ENCODE measurements around the gene ARHGAP23. TPM values are rescaled to one million over a fixed set of nuclear protein-coding genes. Genes with fewer than 3 reads are reported as not detected.

The ARHGAP23 gene
- polyA plus RNA-seq, 1 donor (not counting 4 experiments of a cell fraction or from before 2014, with no cell fraction given): 6.1 TPM

- H3K9me1 ChIP-seq (ENCODE audit: control insufficient read depth, extremely low read depth, insufficient read depth, low read length): no peaks in the 10 kb centered on the region
- FAIRE-seq (no peak), DNase-seq (ENCODE audit: low read depth, low spot score) (no peak)
- H3K4me1 ChIP-seq (ENCODE audit: control insufficient read depth, extremely low read depth, insufficient read depth, low read length): no peaks in the 10 kb centered on the region
- H3K27me3 ChIP-seq (ENCODE audit: control insufficient read depth, extremely low read depth, insufficient read depth, low read length): no peaks in the 10 kb centered on the region
- no peaks in the 10 kb centered on the region for H3K9me3 ChIP-seq (ENCODE audit: control insufficient read depth, low read depth, low read length)
- no peak overlapping the region for H2AFZ ChIP-seq (ENCODE audit: control insufficient read depth, low read length)
- no peak overlapping the region for H3K27ac ChIP-seq (ENCODE audit: control insufficient read depth, insufficient read depth, low read length)
- dilution Hi-C loops (cut with MboI; ENCODE audit: extremely low pct_ligation_motif_present, low sequenced_read_pairs): no loop called here
- H3K4me3 ChIP-seq (ENCODE audit: control insufficient read depth in 2 of 3, extremely low read depth in 1 of 3, insufficient read depth in 2 of 3, low read depth in 1 of 3, low read length in 3 of 3): no peak overlapping the region
- no peak overlapping the region for H3K9ac ChIP-seq (ENCODE audit: control insufficient read depth, extremely low read depth, insufficient read depth, low read length)
- H4K20me1 ChIP-seq (ENCODE audit: control insufficient read depth, extremely low read depth, insufficient read depth, low read length): no peaks in the 10 kb centered on the region
- peaks cover 3 to 9% of the 10 kb centered on the region in 2 experiments for H3K36me3 ChIP-seq (ENCODE audit: control insufficient read depth in 2 of 2, extremely low read depth in 1 of 2, insufficient read depth in 2 of 2, low read length in 2 of 2)
- no peaks in the 10 kb centered on the region for H3K79me2 ChIP-seq (ENCODE audit: control insufficient read depth, insufficient read depth, low read length)
- peak in 2 of 3 experiments; percentile 42 to 51 for TF ChIP-seq CTCF (optimal IDR thresholded peaks at IDR 0.05 in 1 of 3, IDR thresholded peaks at IDR 0.05 in 1 of 3, conservative IDR thresholded peaks at IDR 0.05 in 1 of 3; ENCODE audit: extremely low read depth in 1 of 3, insufficient read depth in 2 of 3, low read length in 3 of 3)
- no peak for TF ChIP-seq EZH2 (IDR thresholded peaks at IDR 0.05; ENCODE audit: low read length)
- no peak overlapping the region for H3K4me2 ChIP-seq (ENCODE audit: control insufficient read depth, extremely low read depth, insufficient read depth, low read depth, low read length)
These were observed 25.4 kb upstream of the ARHGAP23 start for GRCh38 chr17:38402897-38403296.

GRCh38 chr17:38403491-38403890, 24.8 kb upstream of the ARHGAP23 start:
- no peak for FAIRE-seq
- no peaks in the 10 kb centered on the region for H3K4me1 ChIP-seq (ENCODE audit: control insufficient read depth, extremely low read depth, insufficient read depth, low read length)
- no peaks in the 10 kb centered on the region for H3K27me3 ChIP-seq (ENCODE audit: control insufficient read depth, extremely low read depth, insufficient read depth, low read length)
- no peaks in the 10 kb centered on the region for H3K9me1 ChIP-seq (ENCODE audit: control insufficient read depth, extremely low read depth, insufficient read depth, low read length)
- no peak overlapping the region for H3K4me2 ChIP-seq (ENCODE audit: control insufficient read depth, extremely low read depth, insufficient read depth, low read depth, low read length)
- no peak overlapping the region for H3K9ac ChIP-seq (ENCODE audit: control insufficient read depth, extremely low read depth, insufficient read depth, low read length)
- dilution Hi-C loops (cut with MboI; ENCODE audit: extremely low pct_ligation_motif_present, low sequenced_read_pairs): no loop called here
- no peak overlapping the region for H2AFZ ChIP-seq (ENCODE audit: control insufficient read depth, low read length)
- H3K36me3 ChIP-seq (ENCODE audit: control insufficient read depth in 2 of 2, extremely low read depth in 1 of 2, insufficient read depth in 2 of 2, low read length in 2 of 2): peaks cover 3 to 9% of the 10 kb centered on the region in 2 experiments
- no peak for DNase-seq (ENCODE audit: low read depth, low spot score)
- H3K9me3 ChIP-seq (ENCODE audit: control insufficient read depth, low read depth, low read length): no peaks in the 10 kb centered on the region
- no peak overlapping the region for H3K4me3 ChIP-seq (ENCODE audit: control insufficient read depth in 2 of 3, extremely low read depth in 1 of 3, insufficient read depth in 2 of 3, low read depth in 1 of 3, low read length in 3 of 3)
- TF ChIP-seq CTCF (optimal IDR thresholded peaks at IDR 0.05 in 1 of 3, IDR thresholded peaks at IDR 0.05 in 1 of 3, conservative IDR thresholded peaks at IDR 0.05 in 1 of 3; ENCODE audit: extremely low read depth in 1 of 3, insufficient read depth in 2 of 3, low read length in 3 of 3) (no peak), EZH2 (IDR thresholded peaks at IDR 0.05; ENCODE audit: low read length) (no peak)
- H3K79me2 ChIP-seq (ENCODE audit: control insufficient read depth, insufficient read depth, low read length): no peaks in the 10 kb centered on the region
- no peaks in the 10 kb centered on the region for H4K20me1 ChIP-seq (ENCODE audit: control insufficient read depth, extremely low read depth, insufficient read depth, low read length)
- no peak overlapping the region for H3K27ac ChIP-seq (ENCODE audit: control insufficient read depth, insufficient read depth, low read length)

All from keratinocyte (primary cell).